Cardiac fibroblast (primary cell): Measurements from ENCODE around the gene CAMTA1.

Experiments used
- DNase-seq, 2 donors: peaks; one replicate each; pipeline versions ENCODE4 v3.0.0 to v3.0.0-alpha.2; 2010; ENCODE audit warnings: low read depth in 2 of 2
- H3K4me3 ChIP-seq, 2 donors: replicated peaks in 1 of 2; 1 replicate in 1 of 2; 2 replicates in 1 of 2; pipeline ENCODE4 v1.5.1; 2011; ENCODE audit warnings: low read depth in 2 of 2, low read length in 2 of 2, mild to moderate bottlenecking in 2 of 2, moderate library complexity in 1 of 2
- TF ChIP-seq, protein P1 (sequence below): IDR thresholded peaks from one replicate; pipeline ENCODE4 v1.5.1; 2011; ENCODE audit warnings: low read depth, mild to moderate bottlenecking, low read length, inconsistent platforms

The CAMTA1 gene

GRCh38 chr1:7516929-7517328 is 731.7 kb downstream of the CAMTA1 start:
- no peak for DNase-seq
- TF ChIP-seq, protein P1, sequence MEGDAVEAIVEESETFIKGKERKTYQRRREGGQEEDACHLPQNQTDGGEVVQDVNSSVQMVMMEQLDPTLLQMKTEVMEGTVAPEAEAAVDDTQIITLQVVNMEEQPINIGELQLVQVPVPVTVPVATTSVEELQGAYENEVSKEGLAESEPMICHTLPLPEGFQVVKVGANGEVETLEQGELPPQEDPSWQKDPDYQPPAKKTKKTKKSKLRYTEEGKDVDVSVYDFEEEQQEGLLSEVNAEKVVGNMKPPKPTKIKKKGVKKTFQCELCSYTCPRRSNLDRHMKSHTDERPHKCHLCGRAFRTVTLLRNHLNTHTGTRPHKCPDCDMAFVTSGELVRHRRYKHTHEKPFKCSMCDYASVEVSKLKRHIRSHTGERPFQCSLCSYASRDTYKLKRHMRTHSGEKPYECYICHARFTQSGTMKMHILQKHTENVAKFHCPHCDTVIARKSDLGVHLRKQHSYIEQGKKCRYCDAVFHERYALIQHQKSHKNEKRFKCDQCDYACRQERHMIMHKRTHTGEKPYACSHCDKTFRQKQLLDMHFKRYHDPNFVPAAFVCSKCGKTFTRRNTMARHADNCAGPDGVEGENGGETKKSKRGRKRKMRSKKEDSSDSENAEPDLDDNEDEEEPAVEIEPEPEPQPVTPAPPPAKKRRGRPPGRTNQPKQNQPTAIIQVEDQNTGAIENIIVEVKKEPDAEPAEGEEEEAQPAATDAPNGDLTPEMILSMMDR: no peak
- H3K4me3 ChIP-seq: no peak overlapping the region

GRCh38 chr1:7517611-7518330 is 732.5 kb downstream of the CAMTA1 start:
- no peak for DNase-seq
- TF ChIP-seq, protein P1: no peak
- H3K4me3 ChIP-seq: no peak overlapping the region

GRCh38 chr1:7518411-7518810 is 733.2 kb downstream of the CAMTA1 start:
- no peak overlapping the region for H3K4me3 ChIP-seq
- TF ChIP-seq, protein P1: no peak

GRCh38 chr1:7519181-7519860 is 734.1 kb downstream of the CAMTA1 start:
- no peak overlapping the region for H3K4me3 ChIP-seq
- DNase-seq: no peak
- TF ChIP-seq, protein P1: no peak

More at GRCh38 chr1:7518411-7518810, 733.2 kb downstream of the CAMTA1 start:
- DNase-seq: no peak

- H3K4me3 ChIP-seq: no peak overlapping the region
- no peak for DNase-seq
- TF ChIP-seq, protein P1: no peak
These were observed 734.7 kb downstream of the CAMTA1 start for GRCh38 chr1:7519861-7520395.

DNA sequence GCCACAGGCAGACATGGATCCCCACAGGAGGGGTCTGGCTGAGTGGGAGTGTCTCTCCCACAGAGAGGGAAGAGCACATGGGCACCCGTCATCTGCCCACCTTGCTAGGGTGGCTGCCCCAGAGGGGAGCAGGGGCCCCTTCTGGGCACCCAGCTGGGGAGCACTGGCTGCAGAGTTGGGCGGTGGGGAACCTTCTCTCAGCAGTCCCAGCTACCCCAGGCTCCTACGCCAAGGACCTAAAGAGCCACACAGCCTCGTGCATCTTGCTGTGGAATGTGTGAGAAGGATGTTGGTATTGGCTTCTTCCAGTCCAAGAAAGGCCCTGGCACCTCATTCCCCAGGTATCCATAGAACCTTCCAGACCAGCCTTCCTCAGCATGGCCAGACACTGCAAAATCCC is 735.2 kb downstream of the CAMTA1 start:
- DNase-seq: no peak
- no peak overlapping the region for H3K4me3 ChIP-seq
- TF ChIP-seq, protein P1: no peak
